ENCODE measurements around the gene WDR90. TPM values are rescaled to one million over a fixed set of nuclear protein-coding genes. Genes with fewer than 3 reads are reported as not detected.

WDR90 gene
- total RNA-seq, 4 donors from 2014 or later, result 11.1 to 32.1 (median 18.9) TPM

GRCh38 chr16:659618-660017, 10.5 kb downstream of the WDR90 start:
- H3K4me3 ChIP-seq (ENCODE audit: low read depth, poor library complexity, severe bottlenecking), result no peak overlapping the region
- 83 to 86% methylated on average over 8 to 16 of the region's 20 CpGs for WGBS, 2 donors
- intact Hi-C loops (cut with DNase I; ENCODE audit: low total_unique reads), result loop anchor here (10.0 kb wide), 1 partner anchor 115 kb away; no protein-coding TSS in a partner anchor
- DNase-seq (ENCODE audit: low spot score in 2 of 2), result no peak
- TF ChIP-seq POLR2A (IDR thresholded peaks at IDR 0.05), result no peak

DNA sequence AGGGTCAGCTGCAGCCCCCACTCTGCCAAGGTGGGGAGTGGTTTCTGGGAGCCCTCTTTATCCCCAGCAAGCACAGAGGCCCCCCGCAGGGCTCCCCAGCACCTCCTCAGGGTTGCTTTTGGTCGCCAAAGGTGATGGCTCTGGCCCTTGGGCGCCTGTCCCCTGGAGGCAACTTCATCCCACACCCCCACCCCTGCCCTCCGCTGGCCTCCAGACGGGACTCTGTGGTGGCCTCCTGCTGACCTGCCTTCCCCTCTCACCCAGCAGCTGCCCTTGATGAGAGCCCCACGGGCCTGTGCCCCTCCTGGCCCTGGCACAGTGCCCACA, 10.9 kb downstream of the WDR90 start:
- no peak overlapping the region for H3K4me3 ChIP-seq (ENCODE audit: low read depth, poor library complexity, severe bottlenecking)
- WGBS, 2 donors, result 61 to 66% methylated on average over 3 to 6 of the region's 6 CpGs
- intact Hi-C loops (cut with DNase I; ENCODE audit: low total_unique reads), result loop anchor here (10.0 kb wide), 1 partner anchor 115 kb away; no protein-coding TSS in a partner anchor
- no peak for TF ChIP-seq POLR2A (IDR thresholded peaks at IDR 0.05)
- TF ChIP-seq, protein P1, sequence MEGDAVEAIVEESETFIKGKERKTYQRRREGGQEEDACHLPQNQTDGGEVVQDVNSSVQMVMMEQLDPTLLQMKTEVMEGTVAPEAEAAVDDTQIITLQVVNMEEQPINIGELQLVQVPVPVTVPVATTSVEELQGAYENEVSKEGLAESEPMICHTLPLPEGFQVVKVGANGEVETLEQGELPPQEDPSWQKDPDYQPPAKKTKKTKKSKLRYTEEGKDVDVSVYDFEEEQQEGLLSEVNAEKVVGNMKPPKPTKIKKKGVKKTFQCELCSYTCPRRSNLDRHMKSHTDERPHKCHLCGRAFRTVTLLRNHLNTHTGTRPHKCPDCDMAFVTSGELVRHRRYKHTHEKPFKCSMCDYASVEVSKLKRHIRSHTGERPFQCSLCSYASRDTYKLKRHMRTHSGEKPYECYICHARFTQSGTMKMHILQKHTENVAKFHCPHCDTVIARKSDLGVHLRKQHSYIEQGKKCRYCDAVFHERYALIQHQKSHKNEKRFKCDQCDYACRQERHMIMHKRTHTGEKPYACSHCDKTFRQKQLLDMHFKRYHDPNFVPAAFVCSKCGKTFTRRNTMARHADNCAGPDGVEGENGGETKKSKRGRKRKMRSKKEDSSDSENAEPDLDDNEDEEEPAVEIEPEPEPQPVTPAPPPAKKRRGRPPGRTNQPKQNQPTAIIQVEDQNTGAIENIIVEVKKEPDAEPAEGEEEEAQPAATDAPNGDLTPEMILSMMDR (IDR thresholded peaks at IDR 0.05), result no peak
- DNase-seq (ENCODE audit: low spot score in 2 of 2), result no peak

DNA sequence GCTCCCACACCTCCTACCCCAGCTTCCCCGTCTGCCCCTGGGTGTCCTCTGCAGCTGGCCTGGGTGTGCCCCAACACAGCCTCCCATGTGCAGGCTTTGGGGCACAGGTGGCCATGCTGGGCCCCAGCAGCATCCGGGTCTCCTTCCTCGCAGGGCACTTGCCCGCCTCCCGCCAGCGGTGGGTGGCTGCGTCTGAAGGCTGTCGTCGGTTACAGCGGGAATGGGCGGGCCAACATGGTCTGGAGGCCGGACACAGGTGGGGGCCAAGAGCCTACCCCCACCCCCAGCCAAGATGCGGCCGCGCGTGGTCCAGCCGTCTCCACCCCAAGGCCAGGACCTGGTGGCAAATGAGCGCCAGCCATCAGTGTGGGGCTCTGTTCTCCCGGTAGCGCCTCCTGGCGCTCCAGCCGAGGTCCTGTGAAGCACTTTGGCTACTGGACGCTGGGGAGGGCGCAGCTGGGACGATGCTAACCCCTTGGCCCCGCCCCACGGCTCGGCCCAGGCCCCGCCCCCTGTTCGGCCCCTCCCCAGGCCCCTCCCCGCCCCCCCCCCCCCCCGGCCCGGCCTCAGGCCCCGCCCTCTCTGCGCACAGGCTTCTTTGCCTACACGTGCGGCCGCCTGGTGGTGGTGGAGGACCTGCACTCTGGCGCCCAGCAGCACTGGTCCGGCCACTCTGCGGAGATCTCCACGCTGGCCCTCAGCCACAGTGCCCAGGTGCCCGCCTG, 11.5 kb downstream of the WDR90 start:
- peak; percentile 68 to 96 for DNase-seq (ENCODE audit: low spot score in 2 of 2)
- 31 to 65% methylated on average over 17 to 23 of the region's 43 CpGs for WGBS, 2 donors
- no peak overlapping the region for H3K4me3 ChIP-seq (ENCODE audit: low read depth, poor library complexity, severe bottlenecking)
- intact Hi-C loops (cut with DNase I; ENCODE audit: low total_unique reads), result loop anchor here (10.0 kb wide), 1 partner anchor 116 kb away; no protein-coding TSS in a partner anchor
- TF ChIP-seq, protein P1 (IDR thresholded peaks at IDR 0.05), result no peak
- TF ChIP-seq POLR2A (IDR thresholded peaks at IDR 0.05), result no peak

GRCh38 chr16:661184-661821, 12.1 kb downstream of the WDR90 start:
- DNase-seq (ENCODE audit: low spot score in 2 of 2), result no peak
- WGBS, 2 donors, result 53 to 79% methylated on average over 29 to 32 of the region's 35 CpGs
- no peak overlapping the region for H3K4me3 ChIP-seq (ENCODE audit: low read depth, poor library complexity, severe bottlenecking)
- TF ChIP-seq, protein P1 (IDR thresholded peaks at IDR 0.05), result no peak
- no peak for TF ChIP-seq POLR2A (IDR thresholded peaks at IDR 0.05)
- intact Hi-C loops (cut with DNase I; ENCODE audit: low total_unique reads), result loop anchor here (10.0 kb wide), 1 partner anchor 117 kb away; no protein-coding TSS in a partner anchor

DNA sequence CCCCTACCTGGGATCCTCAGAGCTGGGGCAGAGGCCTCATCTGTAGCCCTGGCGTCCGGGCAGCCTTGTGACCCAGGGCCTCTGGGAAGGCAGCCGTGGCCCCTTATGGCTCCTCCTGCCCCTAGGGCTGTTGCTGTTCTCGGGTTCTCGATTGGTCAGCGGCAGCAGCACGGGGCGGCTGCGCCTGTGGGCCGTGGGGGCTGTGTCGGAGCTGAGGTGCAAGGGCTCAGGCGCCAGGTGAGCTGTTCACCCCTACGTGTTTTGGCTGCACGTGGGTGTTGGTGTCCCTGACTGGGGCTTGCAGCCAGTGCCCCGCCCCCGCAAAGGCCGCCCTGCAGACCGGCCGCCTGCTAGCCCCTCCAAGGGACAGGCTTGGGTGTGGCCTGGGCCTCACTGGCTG, 12.9 kb downstream of the WDR90 start:
- no peak for DNase-seq (ENCODE audit: low spot score in 2 of 2)
- WGBS, 2 donors, result 92% methylated on average over 7 to 15 of the region's 19 CpGs
- no peak overlapping the region for H3K4me3 ChIP-seq (ENCODE audit: low read depth, poor library complexity, severe bottlenecking)
- TF ChIP-seq, protein P1 (IDR thresholded peaks at IDR 0.05), result no peak
- TF ChIP-seq POLR2A (IDR thresholded peaks at IDR 0.05), result no peak
- intact Hi-C loops (cut with DNase I; ENCODE audit: low total_unique reads), result loop anchor here (10.0 kb wide), 1 partner anchor 117 kb away; no protein-coding TSS in a partner anchor

GRCh38 chr16:662597-662996, 13.4 kb downstream of the WDR90 start:
- WGBS, 2 donors, result 89 to 94% methylated on average over 17 to 18 of the region's 21 CpGs
- no peak for TF ChIP-seq POLR2A (IDR thresholded peaks at IDR 0.05)
- TF ChIP-seq, protein P1 (IDR thresholded peaks at IDR 0.05), result no peak
- DNase-seq (ENCODE audit: low spot score in 2 of 2), result no peak
- H3K4me3 ChIP-seq (ENCODE audit: low read depth, poor library complexity, severe bottlenecking), result no peak overlapping the region
- intact Hi-C loops (cut with DNase I; ENCODE audit: low total_unique reads), result loop anchor here (10.0 kb wide), 1 partner anchor 118 kb away; no protein-coding TSS in a partner anchor
